PC-3 (cell line): Measurements from ENCODE around the gene PAQR4. TPM values are rescaled to one million over a fixed set of nuclear protein-coding genes. Genes with fewer than 3 reads are reported as not detected.

Experiments used
- ATAC-seq: fragments of 200-7000 bp; cut with Tn5 transposase; 2 replicates; pipeline ENCODE4 v1.9.1; 2020; ENCODE audit warnings: mild to moderate bottlenecking, moderate library complexity
- BruUV-seq: library from RNA; stranded (reverse); fragments of 400-500 nt; replicated peaks from 2 replicates; lab custom pipeline; 2021; lab: Mats Ljungman, UMichigan
- CTCF ChIA-PET: fragments of 300-600 bp; sonication (Branson Sonifier 250); formaldehyde crosslinking; loops from one replicate; lab custom pipeline; 2022; ENCODE audit warnings: antibody characterized with exemption; lab: Charles Lee
- POLR2A ChIA-PET: fragments of 300-600 bp; sonication (Branson Sonifier 250); formaldehyde crosslinking; loops from one replicate; lab custom pipeline; 2022; ENCODE audit warnings: antibody characterized with exemption; ENCODE audit not compliant: unreplicated experiment; lab: Charles Lee
- DNase-seq: peaks from one replicate; pipeline ENCODE4 v3.0.0-alpha.2; 2015
- H2AFZ ChIP-seq: fragments of 300-600 bp; sonication (generic); 2 replicates; pipeline ENCODE4 v1.6.0; 2016; ENCODE audit warnings: antibody characterized with exemption, low read length
- H3F3A ChIP-seq: fragments of 300-600 bp; sonication (generic); one replicate; pipeline ENCODE4 v1.6.0; 2017; ENCODE audit warnings: antibody characterized with exemption, low read length, control low read depth, mild to moderate bottlenecking; ENCODE audit not compliant: unreplicated experiment
- H3K27ac ChIP-seq: fragments of 300-600 bp; sonication (generic); 2 replicates; pipeline ENCODE4 v1.5.1; 2016; ENCODE audit warnings: mild to moderate bottlenecking, low read length
- H3K27me3 ChIP-seq: fragments of 300-600 bp; sonication (generic); 2 replicates; pipeline ENCODE4 v1.6.1; 2016; ENCODE audit warnings: low read length, mixed read lengths
- H3K36me3 ChIP-seq: fragments of 300-600 bp; sonication (generic); 2 replicates; pipeline ENCODE4 v1.6.1; 2016; ENCODE audit warnings: low read depth, mixed run types, low read length, mixed read lengths
- H3K4me1 ChIP-seq: fragments of 300-600 bp; sonication (generic); 2 replicates; pipeline ENCODE4 v1.5.1; 2016; ENCODE audit warnings: low read length; ENCODE audit not compliant: insufficient read depth
- H3K4me2 ChIP-seq: fragments of 300-600 bp; sonication (generic); 2 replicates; pipeline ENCODE4 v1.6.0; 2016; ENCODE audit warnings: low read length
- H3K4me3 ChIP-seq: fragments of 300-600 bp; sonication (generic); 2 replicates; pipeline ENCODE4 v1.5.1; 2016; ENCODE audit warnings: mild to moderate bottlenecking, low read length, mixed read lengths
- H3K79me2 ChIP-seq: fragments of 300-600 bp; sonication (generic); 2 replicates; pipeline ENCODE4 v1.6.1; 2017; ENCODE audit warnings: low read length, mixed read lengths
- H3K9ac ChIP-seq: fragments of 300-600 bp; sonication (generic); 2 replicates; pipeline ENCODE4 v1.6.0; 2016; ENCODE audit warnings: mild to moderate bottlenecking, low read length
- H3K9me2 ChIP-seq: fragments of 300-600 bp; sonication (generic); replicated peaks from 2 replicates; pipeline ENCODE4 v1.6.1; 2016; ENCODE audit warnings: mixed run types, low read length, mixed read lengths
- H3K9me3 ChIP-seq: fragments of 300-600 bp; sonication (generic); 2 replicates; pipeline ENCODE4 v1.6.1; 2016; ENCODE audit warnings: low read length, mixed read lengths
- H4K20me1 ChIP-seq: fragments of 300-600 bp; sonication (generic); 2 replicates; pipeline ENCODE4 v1.6.1; 2016; ENCODE audit warnings: low read length, mixed read lengths
- CTCF ChIP-seq: fragments of 300-600 bp; sonication (generic); conservative IDR thresholded peaks from 2 replicates; pipeline ENCODE4 v1.5.1; 2017; ENCODE audit warnings: antibody characterized with exemption, low read depth, mild to moderate bottlenecking, low read length
- EZH2 ChIP-seq: fragments of 300-600 bp; sonication (generic); IDR thresholded peaks from one replicate; pipeline ENCODE4 v1.6.1; 2017; ENCODE audit warnings: antibody characterized with exemption, mild to moderate bottlenecking, low read length; ENCODE audit not compliant: unreplicated experiment
- EZH2phosphoT487 ChIP-seq: fragments of 300-600 bp; sonication (generic); IDR thresholded peaks from 2 replicates; pipeline ENCODE4 v1.6.1; 2018; ENCODE audit warnings: mild to moderate bottlenecking, antibody characterized with exemption, low read length, borderline replicate concordance
- intact Hi-C: fragments of 100-400 bp; cut with micrococcal nuclease; formaldehyde crosslinking; loops from 2 replicates; pipeline ENCODE4 v1.9.0; 2023
- total RNA-seq: library from RNA; depleted of rRNA; stranded (reverse); fragments of >200 nt; gene quantifications from 2 replicates; pipeline ENCODE4 v1.2.3, GENCODE V29; 2014

Gene PAQR4
- total RNA-seq, 1 experiment from 2014 or later = 37.9 TPM

GRCh38 chr16:3013998-3014690 is 45.0 kb downstream of the PAQR4 start:
- Histone ChIP-seq H3F3A (no peaks in the 10 kb centered on the region), H4K20me1 (no peaks in the 10 kb centered on the region), H3K9ac (no peak overlapping the region), H3K9me3 (no peaks in the 10 kb centered on the region), H3K79me2 (no peaks in the 10 kb centered on the region), H3K27me3 (no peaks in the 10 kb centered on the region), H3K4me3 (no peak overlapping the region), H3K4me2 (no peak overlapping the region), H3K36me3 (no peaks in the 10 kb centered on the region), H2AFZ (no peak overlapping the region), H3K4me1 (peaks cover 25% of the 10 kb centered on the region), H3K27ac (no peak overlapping the region), H3K9me2 (no peaks in the 10 kb centered on the region)
- intact Hi-C loops = no loop called here
- CTCF ChIA-PET = no interaction called here
- ATAC-seq = no peak
- POLR2A ChIA-PET = no interaction called here
- no TSS peak for BruUV-seq
- TF ChIP-seq EZH2phosphoT487 (no peak), EZH2 (no peak), CTCF (no peak)
- DNase-seq = no peak

GRCh38 chr16:3014971-3015370 is 45.8 kb downstream of the PAQR4 start:
- Histone ChIP-seq H3K4me3 (no peak overlapping the region), H3K4me1 (peaks cover 17% of the 10 kb centered on the region), H2AFZ (no peak overlapping the region), H3K4me2 (no peak overlapping the region), H3K79me2 (no peaks in the 10 kb centered on the region), H4K20me1 (no peaks in the 10 kb centered on the region), H3K27me3 (no peaks in the 10 kb centered on the region), H3K9me3 (no peaks in the 10 kb centered on the region), H3K9ac (no peak overlapping the region), H3K9me2 (no peaks in the 10 kb centered on the region), H3F3A (no peaks in the 10 kb centered on the region), H3K36me3 (no peaks in the 10 kb centered on the region), H3K27ac (no peak overlapping the region)
- TF ChIP-seq EZH2phosphoT487 = no peak
- TF ChIP-seq CTCF = no peak
- TF ChIP-seq EZH2 = no peak
- ATAC-seq = no peak
- CTCF ChIA-PET = no interaction called here
- intact Hi-C loops = no loop called here
- POLR2A ChIA-PET = no interaction called here
- no TSS peak for BruUV-seq
- DNase-seq = no peak

GRCh38 chr16:3015865-3016521 is 46.8 kb downstream of the PAQR4 start:
- no peak overlapping the region for H3K9ac ChIP-seq
- intact Hi-C loops = no loop called here
- POLR2A ChIA-PET = no interaction called here
- H3K27ac ChIP-seq = no peak overlapping the region
- H3K27me3 ChIP-seq = no peaks in the 10 kb centered on the region
- no TSS peak for BruUV-seq
- no peak for DNase-seq
- 0 out of 2 replicates have a peak, but pooled peaks cover under 1% of the 10 kb centered on the region for H3K36me3 ChIP-seq
- CTCF ChIA-PET = no interaction called here
- peaks cover 13% of the 10 kb centered on the region for H3K4me1 ChIP-seq
- no peak for ATAC-seq
- H2AFZ ChIP-seq = no peak overlapping the region
- no peaks in the 10 kb centered on the region for H3F3A ChIP-seq
- H4K20me1 ChIP-seq = no peaks in the 10 kb centered on the region
- no peak overlapping the region for H3K4me2 ChIP-seq
- H3K9me2 ChIP-seq = no peaks in the 10 kb centered on the region
- peaks cover under 1% of the 10 kb centered on the region; the same call in 1 of the 2 replicates for H3K79me2 ChIP-seq
- no peak for TF ChIP-seq CTCF
- no peak overlapping the region for H3K4me3 ChIP-seq
- H3K9me3 ChIP-seq = no peaks in the 10 kb centered on the region
